Measurements from ENCODE around the gene HSPA13. TPM values are rescaled to one million over a fixed set of nuclear protein-coding genes. Genes with fewer than 3 reads are reported as not detected.

Gene HSPA13
- total RNA-seq, 3 donors from 2014 or later: 13.9 to 20.9 (median 19.7) TPM

Other genes with a start within 250 kb of the HSPA13 start
- not detected for gene LIPI, start 172.2 kb downstream of the HSPA13 start, total RNA-seq
- gene RBM11, start 167.0 kb downstream of the HSPA13 start, total RNA-seq: 1 to 10 TPM in 2 of 3 donors, not detected in 1; 5.6 TPM
- gene SAMSN1, start 163.2 kb upstream of the HSPA13 start, total RNA-seq: 10 to 100 TPM in 2 of 3 donors, 1 to 10 TPM in 1; 7.5 to 15.4 (median 11.4) TPM